H9 (cell line): ENCODE data around the gene KRTAP13-1. TPM values are rescaled to one million over a fixed set of nuclear protein-coding genes. Genes with fewer than 3 reads are reported as not detected.

ENCODE experiments used
- DNase-seq: peaks from one replicate; pipeline ENCODE4 v3.0.0-alpha.2; 2017
- H2AFZ ChIP-seq: one replicate; pipeline ENCODE4 v1.6.1; 2013; ENCODE audit warnings: mild to moderate bottlenecking, low read length, control low read depth, moderate library complexity
- H2AK5ac ChIP-seq: 2 replicates; pipeline ENCODE4 v1.6.1; 2013; ENCODE audit warnings: low read length, control low read depth, mixed read lengths; ENCODE audit not compliant: insufficient read length
- H2BK120ac ChIP-seq: one replicate; pipeline ENCODE4 v1.6.1; 2013; ENCODE audit warnings: low read depth, mild to moderate bottlenecking, low read length, control low read depth, inconsistent platforms; ENCODE audit not compliant: poor library complexity, severe bottlenecking
- H2BK12ac ChIP-seq: 2 replicates; pipeline ENCODE4 v1.6.1; 2013; ENCODE audit warnings: low read length, control low read depth, mixed read lengths, low read depth; ENCODE audit not compliant: insufficient read length
- H2BK15ac ChIP-seq: 2 replicates; pipeline ENCODE4 v1.6.1; 2013; ENCODE audit warnings: low read depth, low read length, control low read depth
- H2BK20ac ChIP-seq: one replicate; pipeline ENCODE4 v1.6.1; 2013; ENCODE audit warnings: low read depth, mild to moderate bottlenecking, low read length, control low read depth, inconsistent platforms; ENCODE audit not compliant: poor library complexity, severe bottlenecking
- H2BK5ac ChIP-seq: 2 replicates; pipeline ENCODE4 v1.6.1; 2013; ENCODE audit warnings: low read length, control low read depth, mixed read lengths; ENCODE audit not compliant: insufficient read length
- H3K14ac ChIP-seq: 2 replicates; pipeline ENCODE4 v1.6.1; 2013; ENCODE audit warnings: low read length, control low read depth; ENCODE audit not compliant: insufficient read depth
- H3K18ac ChIP-seq: 2 replicates; pipeline ENCODE4 v1.6.1; 2013; ENCODE audit warnings: low read depth, mild to moderate bottlenecking, mixed read lengths, low read length, control low read depth; ENCODE audit not compliant: insufficient read length
- H3K23ac ChIP-seq: 2 replicates; pipeline ENCODE4 v1.6.1; 2013; ENCODE audit warnings: low read length, control low read depth, mixed read lengths, low read depth; ENCODE audit not compliant: insufficient read length
- H3K23me2 ChIP-seq: 2 replicates; pipeline ENCODE4 v1.6.1; 2013; ENCODE audit warnings: low read depth, mild to moderate bottlenecking, mixed read lengths, low read length, control low read depth; ENCODE audit not compliant: insufficient read length, poor library complexity, severe bottlenecking
- H3K27ac ChIP-seq: 2 replicates; pipeline ENCODE4 v1.5.1; 2013; ENCODE audit warnings: low read length, control low read depth, mixed read lengths, low read depth; ENCODE audit not compliant: insufficient read length
- H3K27me3 ChIP-seq: 2 replicates; pipeline ENCODE4 v1.6.1; 2013; ENCODE audit warnings: low read length, control low read depth, inconsistent platforms; ENCODE audit not compliant: insufficient read depth
- H3K4ac ChIP-seq: 2 replicates; pipeline ENCODE4 v1.6.1; 2013; ENCODE audit warnings: low read depth, mild to moderate bottlenecking, control low read depth, inconsistent platforms, low read length, moderate library complexity
- H3K4me1 ChIP-seq: 2 replicates; pipeline ENCODE4 v1.6.1; 2013; ENCODE audit warnings: low read length, control low read depth, inconsistent platforms; ENCODE audit not compliant: insufficient read depth
- H3K4me2 ChIP-seq: 2 replicates; pipeline ENCODE4 v1.6.1; 2013; ENCODE audit warnings: low read length, control low read depth, mixed read lengths; ENCODE audit not compliant: insufficient read length, insufficient read depth
- H3K56ac ChIP-seq: 2 replicates; pipeline ENCODE4 v1.6.1; 2013; ENCODE audit warnings: low read depth, mild to moderate bottlenecking, mixed read lengths, low read length, control low read depth; ENCODE audit not compliant: insufficient read length
- H3K79me1 ChIP-seq: 2 replicates; pipeline ENCODE4 v1.6.1; 2013; ENCODE audit warnings: low read depth, mild to moderate bottlenecking, moderate library complexity, low read length, control low read depth, inconsistent platforms; ENCODE audit not compliant: insufficient read depth, poor library complexity, severe bottlenecking
- H3K79me2 ChIP-seq: 2 replicates; pipeline ENCODE4 v1.6.1; 2013; ENCODE audit warnings: low read length, control low read depth, inconsistent platforms; ENCODE audit not compliant: insufficient read depth
- H3K9ac ChIP-seq: 2 replicates; pipeline ENCODE4 v1.6.1; 2013; ENCODE audit warnings: low read length, control low read depth, mixed read lengths; ENCODE audit not compliant: insufficient read length; ENCODE audit errors: extremely low read depth
- H3K9me3 ChIP-seq: one replicate; pipeline ENCODE4 v1.6.1; 2013; ENCODE audit warnings: low read depth, low read length, inconsistent platforms; ENCODE audit not compliant: control insufficient read depth
- H3T11ph ChIP-seq: one replicate; pipeline ENCODE4 v1.6.1; 2013; ENCODE audit warnings: mild to moderate bottlenecking, low read length, control low read depth, inconsistent platforms
- H4K20me1 ChIP-seq: one replicate; pipeline ENCODE4 v1.6.1; 2013; ENCODE audit not compliant: control insufficient read depth, insufficient read length, insufficient read depth
- H4K5ac ChIP-seq: 2 replicates; pipeline ENCODE4 v1.6.1; 2013; ENCODE audit warnings: low read depth, mild to moderate bottlenecking, mixed read lengths, low read length, control low read depth; ENCODE audit not compliant: insufficient read length
- H4K8ac ChIP-seq: replicated peaks from 2 replicates; pipeline ENCODE4 v1.6.1; 2013; ENCODE audit warnings: low read length, control low read depth, mixed read lengths, low read depth; ENCODE audit not compliant: insufficient read length
- H4K91ac ChIP-seq: 2 replicates; pipeline ENCODE4 v1.6.1; 2013; ENCODE audit warnings: low read depth, mild to moderate bottlenecking, moderate library complexity, mixed read lengths, low read length, control low read depth; ENCODE audit not compliant: insufficient read length
- H3K27ac Mint-ChIP-seq, 3 experiments: 2 replicates in 2 of 3; 3 replicates in 1 of 3; pipeline ENCODE4 v1.8.0; 2020 to 2021; ENCODE audit warnings: mixed read lengths in 3 of 3, mild to moderate bottlenecking in 1 of 3, moderate library complexity in 1 of 3
- H3K27me3 Mint-ChIP-seq: 2 replicates; pipeline ENCODE4 v1.8.0; 2021; ENCODE audit warnings: low read depth, mild to moderate bottlenecking, moderate library complexity, mixed read lengths
- H3K36me3 Mint-ChIP-seq, 3 experiments: 2 replicates in 2 of 3; 3 replicates in 1 of 3; pipeline ENCODE4 v1.8.0; 2020 to 2021; ENCODE audit warnings: low read depth in 3 of 3, mixed read lengths in 3 of 3; ENCODE audit not compliant: insufficient read depth in 1 of 3
- H3K4me1 Mint-ChIP-seq, 2 experiments: 2 replicates each; pipeline ENCODE4 v1.8.0; 2020; ENCODE audit warnings: mixed read lengths in 2 of 2
- H3K4me3 Mint-ChIP-seq, 2 experiments: 2 replicates in 1 of 2; 3 replicates in 1 of 2; pipeline ENCODE4 v1.8.0; 2020 to 2021; ENCODE audit warnings: mild to moderate bottlenecking in 2 of 2, mixed read lengths in 2 of 2, moderate library complexity in 1 of 2
- H3K9me3 Mint-ChIP-seq, 2 experiments: 2 replicates in 1 of 2; 3 replicates in 1 of 2; pipeline ENCODE4 v1.8.0; 2020; ENCODE audit warnings: mild to moderate bottlenecking in 2 of 2, mixed read lengths in 2 of 2, moderate library complexity in 1 of 2
- CTCF ChIP-seq: fragments of 200-600 bp; sonication (generic); conservative IDR thresholded peaks from 3 replicates; pipeline ENCODE4 v1.8.0; 2021; ENCODE audit warnings: antibody characterized with exemption, mild to moderate bottlenecking
- WGBS: extraction: QIAGEN DNeasy Blood & Tissue Kit; methylation state at CpG from one replicate; pipeline ENCODE4 v1.1.7; 2013; ENCODE audit warnings: missing lambda C conversion rate, low lambda C conversion rate, mixed read lengths; ENCODE audit not compliant: insufficient read length; ENCODE audit errors: extremely low coverage; 5-methylcytosine and 5-hydroxymethylcytosine counted together
- total RNA-seq: library from RNA; stranded (reverse); gene quantifications from 2 replicates; pipeline ENCODE4 v1.2.1, GENCODE V29; 2021

KRTAP13-1 gene
- total RNA-seq, 1 experiment from 2014 or later, result not detected

- H2BK20ac ChIP-seq, result no peak overlapping the region
- no peak overlapping the region for H3K56ac ChIP-seq
- Mint-ChIP-seq H3K4me3 (no peak overlapping the region), H3K4me1 (no peaks in the 10 kb centered on the region), H3K27me3 (no peaks in the 10 kb centered on the region; the same call in 1 of the 2 replicates), H3K36me3 (peaks cover 0 to 2% (median 0%) of the 10 kb centered on the region in 3 experiments; a peak in 2 of 7 replicates), H3K27ac (no peak overlapping the region), H3K9me3 (peaks cover 7 to 8% of the 10 kb centered on the region in 2 experiments; a peak in 3 of 5 replicates)
- no peak overlapping the region for H3K14ac ChIP-seq
- H3K9me3 ChIP-seq, result no peaks in the 10 kb centered on the region
- no peak overlapping the region for H3K4me2 ChIP-seq
- no peak overlapping the region for H3T11ph ChIP-seq
- H4K8ac ChIP-seq, result no peak overlapping the region
- no peaks in the 10 kb centered on the region for H3K79me1 ChIP-seq
- no peak overlapping the region for H4K91ac ChIP-seq
- no peak overlapping the region for H2BK5ac ChIP-seq
- H2AFZ ChIP-seq, result no peak overlapping the region
- no peak overlapping the region for H3K4ac ChIP-seq
- no peak overlapping the region for H2BK120ac ChIP-seq
- no peaks in the 10 kb centered on the region for H3K4me1 ChIP-seq
- no peak overlapping the region for H2AK5ac ChIP-seq
- WGBS, result no CpG with 5 or more reads among the region's 2 CpGs
- no peak overlapping the region for H3K23ac ChIP-seq
- H3K9ac ChIP-seq, result no peak overlapping the region
- H3K27ac ChIP-seq, result no peak overlapping the region
- no peaks in the 10 kb centered on the region for H3K27me3 ChIP-seq
- H4K5ac ChIP-seq, result no peak overlapping the region
- H2BK12ac ChIP-seq, result no peak overlapping the region
- TF ChIP-seq CTCF, result no peak
- no peaks in the 10 kb centered on the region for H3K23me2 ChIP-seq
- DNase-seq, result no peak
- no peaks in the 10 kb centered on the region for H3K79me2 ChIP-seq
- no peak overlapping the region for H3K18ac ChIP-seq
- no peak overlapping the region for H2BK15ac ChIP-seq
- no peaks in the 10 kb centered on the region for H4K20me1 ChIP-seq
These were observed 4.3 kb upstream of the KRTAP13-1 start for GRCh38 chr21:30391492-30392025.
